ENCODE data around the gene HSD17B4. TPM values are rescaled to one million over a fixed set of nuclear protein-coding genes. Genes with fewer than 3 reads are reported as not detected.

HSD17B4 gene
- polyA plus RNA-seq, 1 donor: 135 TPM

DNA sequence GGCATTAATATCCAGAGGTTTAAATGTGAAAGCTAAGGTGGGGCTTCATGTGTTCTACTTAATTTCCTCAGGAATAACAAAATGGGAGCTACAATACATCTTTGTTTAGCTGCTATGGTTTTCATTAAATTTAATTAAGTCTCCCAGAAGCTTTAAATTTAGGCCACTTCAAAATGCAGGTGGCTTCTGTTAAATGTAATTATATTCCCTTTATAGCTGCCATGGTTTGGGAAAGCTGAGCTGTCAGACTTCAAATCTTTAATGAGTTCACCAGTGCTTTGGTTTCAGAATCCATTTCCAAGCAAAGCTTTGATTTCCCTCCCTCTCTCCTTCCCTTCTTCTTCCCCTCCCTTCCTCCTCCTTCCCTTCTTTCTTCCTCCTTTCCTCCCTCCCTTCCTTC is 118.6 kb downstream of the HSD17B4 start:
- no peak for DNase-seq
- H3K27me3 ChIP-seq (ENCODE audit: control insufficient read depth, insufficient read depth, low read length): no peaks in the 10 kb centered on the region

DNA sequence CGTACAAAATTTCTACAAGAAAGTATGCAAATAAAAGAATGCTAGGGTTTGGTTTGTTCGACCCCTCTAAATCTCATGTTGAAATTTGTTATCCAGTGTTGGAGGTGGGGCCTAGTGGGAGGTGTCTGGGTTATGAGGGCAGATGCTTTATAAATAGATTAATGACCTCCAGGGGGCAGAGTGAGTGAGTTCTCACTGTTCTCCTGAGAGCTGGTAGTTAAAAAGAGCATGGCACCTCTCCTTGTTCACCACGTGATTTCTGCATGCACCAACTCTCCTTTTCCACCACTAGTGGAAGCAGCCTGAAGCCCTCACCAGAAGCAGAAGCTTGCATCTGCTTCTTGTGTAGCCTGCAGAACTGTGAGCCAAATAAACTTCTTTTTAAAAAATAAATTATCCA is 126.6 kb downstream of the HSD17B4 start:
- Histone ChIP-seq H3K27me3 (ENCODE audit: control insufficient read depth, insufficient read depth, low read length) (no peaks in the 10 kb centered on the region), H3K27ac (ENCODE audit: low read length) (no peak overlapping the region), H3K36me3 (ENCODE audit: control insufficient read depth, insufficient read depth, low read length) (no peaks in the 10 kb centered on the region), H3K9me3 (ENCODE audit: control insufficient read depth, low read depth, low read length) (no peaks in the 10 kb centered on the region), H3K4me1 (ENCODE audit: control insufficient read depth, insufficient read depth, low read length) (no peaks in the 10 kb centered on the region), H3K4me3 (ENCODE audit: low read length) (no peak overlapping the region)
- peak; percentile 2 to 4 for DNase-seq
- WGBS (ENCODE audit: insufficient coverage, low lambda C conversion rate): 100% methylated on average over 1 of the region's 3 CpGs

More for the DNA sequence above, 118.6 kb downstream of the HSD17B4 start:
- Histone ChIP-seq H3K36me3 (ENCODE audit: control insufficient read depth, insufficient read depth, low read length) (no peaks in the 10 kb centered on the region), H3K4me3 (ENCODE audit: low read length) (no peak overlapping the region), H3K4me1 (ENCODE audit: control insufficient read depth, insufficient read depth, low read length) (no peaks in the 10 kb centered on the region), H3K9me3 (ENCODE audit: control insufficient read depth, low read depth, low read length) (no peaks in the 10 kb centered on the region), H3K27ac (ENCODE audit: low read length) (no peak overlapping the region)

DNA sequence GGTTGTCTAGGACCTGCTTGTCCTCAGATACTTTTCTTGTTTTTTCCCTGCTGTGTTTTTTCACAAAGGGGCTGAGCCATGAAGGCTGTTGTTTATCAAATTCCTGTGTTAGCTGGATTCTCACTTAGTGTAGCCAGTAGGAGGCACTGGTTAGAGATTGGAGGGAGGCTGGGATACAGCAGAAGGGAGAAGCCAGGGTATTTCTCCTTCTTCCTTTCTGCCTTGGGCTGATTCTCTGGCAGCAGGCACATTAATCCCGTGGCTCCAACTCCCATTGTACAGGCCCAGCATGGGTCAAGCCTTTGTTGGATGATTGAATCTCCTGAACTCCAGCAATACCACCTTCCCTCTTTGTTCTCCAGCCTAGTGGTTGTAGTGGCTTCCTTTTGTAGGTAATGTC is 130.7 kb downstream of the HSD17B4 start:
- no peak overlapping the region for H3K27ac ChIP-seq (ENCODE audit: low read length)
- H3K9me3 ChIP-seq (ENCODE audit: control insufficient read depth, low read depth, low read length): no peaks in the 10 kb centered on the region
- no peak overlapping the region for H3K4me3 ChIP-seq (ENCODE audit: low read length)
- no peak for DNase-seq
- no peaks in the 10 kb centered on the region for H3K4me1 ChIP-seq (ENCODE audit: control insufficient read depth, insufficient read depth, low read length)
- H3K36me3 ChIP-seq (ENCODE audit: control insufficient read depth, insufficient read depth, low read length): no peaks in the 10 kb centered on the region
- WGBS (ENCODE audit: insufficient coverage, low lambda C conversion rate): no CpG with 5 or more reads among the region's 1 CpG
- no peaks in the 10 kb centered on the region for H3K27me3 ChIP-seq (ENCODE audit: control insufficient read depth, insufficient read depth, low read length)

DNA sequence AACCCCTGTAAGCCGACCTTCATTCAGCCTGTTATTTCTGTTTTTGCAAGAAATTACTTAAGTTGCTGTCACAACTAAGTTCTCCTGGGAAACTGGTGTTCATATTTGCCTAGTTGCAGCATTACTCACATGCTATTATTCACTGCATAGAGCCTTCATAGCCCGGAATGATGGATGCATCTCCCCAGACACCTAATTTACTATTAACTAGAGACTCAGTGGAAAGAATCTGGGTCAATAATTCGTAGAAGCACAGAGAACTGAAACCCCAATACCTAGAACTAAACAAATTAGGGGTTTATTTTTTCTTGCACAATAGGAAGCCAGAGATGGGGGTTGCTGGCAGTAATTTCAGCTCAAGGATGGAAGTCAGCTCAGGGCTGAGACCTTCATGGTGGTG is 131.4 kb downstream of the HSD17B4 start:
- no peaks in the 10 kb centered on the region for H3K9me3 ChIP-seq (ENCODE audit: control insufficient read depth, low read depth, low read length)
- DNase-seq: no peak
- H3K27ac ChIP-seq (ENCODE audit: low read length): no peak overlapping the region
- H3K36me3 ChIP-seq (ENCODE audit: control insufficient read depth, insufficient read depth, low read length): no peaks in the 10 kb centered on the region
- 67% methylated on average over 1 of the region's 3 CpGs for WGBS (ENCODE audit: insufficient coverage, low lambda C conversion rate)
- H3K4me3 ChIP-seq (ENCODE audit: low read length): no peak overlapping the region
- no peaks in the 10 kb centered on the region for H3K4me1 ChIP-seq (ENCODE audit: control insufficient read depth, insufficient read depth, low read length)
- H3K27me3 ChIP-seq (ENCODE audit: control insufficient read depth, insufficient read depth, low read length): no peaks in the 10 kb centered on the region

Other genes starting within 250 kb of the HSD17B4 start
- 17.1 TPM for gene TNFAIP8, start 96.5 kb upstream of the HSD17B4 start, polyA plus RNA-seq
- gene FAM170A, start 177.1 kb downstream of the HSD17B4 start, polyA plus RNA-seq: not detected